Esophagus squamous epithelium (tissue), 4 donors: ENCODE measurements around the gene NPAS2.

ENCODE experiments used
- POLR2A ChIP-seq, 4 donors: fragments of 450-650 bp; IDR thresholded peaks; one replicate each; pipeline ENCODE4 v1.6.1; 2017; ENCODE audit warnings: antibody characterized with exemption in 4 of 4, mild to moderate bottlenecking in 4 of 4, moderate library complexity in 3 of 4
- TF ChIP-seq, protein P1 (sequence below), 6 experiments: fragments of 450-650 bp in 4 of 6; fragments of 200-600 bp in 2 of 6; sonication (generic) in 2 of 6; IDR thresholded peaks; one replicate each; pipeline ENCODE4 v1.5.1; 2016 to 2019; ENCODE audit warnings: antibody characterized with exemption in 6 of 6, mild to moderate bottlenecking in 4 of 6, moderate library complexity in 4 of 6

DNA sequence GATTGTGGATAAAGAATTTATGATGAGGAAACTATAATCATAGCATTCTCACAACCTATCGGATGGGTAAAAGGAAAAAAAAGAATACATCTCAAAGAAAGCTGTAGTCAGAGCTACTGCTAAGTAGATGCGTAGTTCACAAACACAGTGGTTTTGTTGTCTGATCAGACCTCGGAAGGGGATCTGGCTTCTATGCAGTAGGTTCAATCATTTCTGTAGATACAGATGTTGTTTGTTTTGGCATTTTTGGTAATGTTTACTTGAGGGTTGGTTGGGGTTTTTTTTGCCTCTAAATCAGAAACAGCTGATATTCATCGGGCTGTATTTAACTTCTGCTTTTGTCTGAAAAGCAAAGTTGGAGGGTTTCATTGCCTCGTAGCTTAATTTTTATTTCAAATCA, 42.1 kb downstream of the NPAS2 start:
- TF ChIP-seq, protein P1, sequence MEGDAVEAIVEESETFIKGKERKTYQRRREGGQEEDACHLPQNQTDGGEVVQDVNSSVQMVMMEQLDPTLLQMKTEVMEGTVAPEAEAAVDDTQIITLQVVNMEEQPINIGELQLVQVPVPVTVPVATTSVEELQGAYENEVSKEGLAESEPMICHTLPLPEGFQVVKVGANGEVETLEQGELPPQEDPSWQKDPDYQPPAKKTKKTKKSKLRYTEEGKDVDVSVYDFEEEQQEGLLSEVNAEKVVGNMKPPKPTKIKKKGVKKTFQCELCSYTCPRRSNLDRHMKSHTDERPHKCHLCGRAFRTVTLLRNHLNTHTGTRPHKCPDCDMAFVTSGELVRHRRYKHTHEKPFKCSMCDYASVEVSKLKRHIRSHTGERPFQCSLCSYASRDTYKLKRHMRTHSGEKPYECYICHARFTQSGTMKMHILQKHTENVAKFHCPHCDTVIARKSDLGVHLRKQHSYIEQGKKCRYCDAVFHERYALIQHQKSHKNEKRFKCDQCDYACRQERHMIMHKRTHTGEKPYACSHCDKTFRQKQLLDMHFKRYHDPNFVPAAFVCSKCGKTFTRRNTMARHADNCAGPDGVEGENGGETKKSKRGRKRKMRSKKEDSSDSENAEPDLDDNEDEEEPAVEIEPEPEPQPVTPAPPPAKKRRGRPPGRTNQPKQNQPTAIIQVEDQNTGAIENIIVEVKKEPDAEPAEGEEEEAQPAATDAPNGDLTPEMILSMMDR (IDR thresholded peaks at IDR 0.05) = no peak
- TF ChIP-seq POLR2A (IDR thresholded peaks at IDR 0.05) = no peak
